EH (cell line): ENCODE data around the gene JMJD4.

ENCODE experiments used
- DNase-seq: peaks from one replicate; pipeline ENCODE4 v3.0.0-alpha.2; 2015; ENCODE audit warnings: low read depth

Gene JMJD4

GRCh38 chr1:227734856-227735538 lies at the start of gene JMJD4, which contains the start of gene SNAP47:
Gene JMJD4, minus strand, starts transcription at chr1:227735302. Its CDS starts 29 bp downstream, at chr1:227735273.
Gene SNAP47, plus strand, starts transcription at chr1:227735435. Its CDS starts 12,302 bp downstream, at chr1:227747737.
- DNase-seq, result peak; percentile 90

GRCh38 chr1:227782226-227782625 lies 47.1 kb upstream of the JMJD4 start:
- DNase-seq, result no peak

- DNase-seq, result no peak
Measured at GRCh38 chr1:227781314-227781930, 46.3 kb upstream of the JMJD4 start.

- DNase-seq, result no peak
Measured at GRCh38 chr1:227780101-227781044, 45.3 kb upstream of the JMJD4 start.

GRCh38 chr1:227779685-227780084 lies 44.6 kb upstream of the JMJD4 start:
- DNase-seq, result no peak

- DNase-seq, result no peak
Measured at GRCh38 chr1:227779021-227779441, 43.9 kb upstream of the JMJD4 start.

- peak; percentile 71 for DNase-seq
Measured at GRCh38 chr1:227778401-227778947, 43.4 kb upstream of the JMJD4 start.

GRCh38 chr1:227777646-227778045 lies 42.5 kb upstream of the JMJD4 start:
- no peak for DNase-seq

GRCh38 chr1:227777156-227777555 lies 42.1 kb upstream of the JMJD4 start:
- no peak for DNase-seq

- DNase-seq, result peak; percentile 91
Measured at GRCh38 chr1:227776331-227776771, 41.2 kb upstream of the JMJD4 start.

GRCh38 chr1:227775841-227776240 lies 40.7 kb upstream of the JMJD4 start:
- DNase-seq, result no peak

- peak; percentile 20 for DNase-seq
Measured at GRCh38 chr1:227774821-227775661, 39.9 kb upstream of the JMJD4 start.

GRCh38 chr1:227774051-227774731 lies 39.1 kb upstream of the JMJD4 start:
- no peak for DNase-seq

- DNase-seq, result no peak
Measured at GRCh38 chr1:227773558-227773957, 38.5 kb upstream of the JMJD4 start.

- DNase-seq, result no peak
Measured at GRCh38 chr1:227771771-227772170, 36.7 kb upstream of the JMJD4 start.

GRCh38 chr1:227771326-227771725 lies 36.2 kb upstream of the JMJD4 start:
- no peak for DNase-seq

- no peak for DNase-seq
Measured at GRCh38 chr1:227770812-227771211, 35.7 kb upstream of the JMJD4 start.

GRCh38 chr1:227769936-227770494 lies 34.9 kb upstream of the JMJD4 start:
- DNase-seq, result no peak

- DNase-seq, result no peak
Measured at GRCh38 chr1:227769047-227769935, 34.2 kb upstream of the JMJD4 start.
